ENCODE measurements around the gene BTN3A1. TPM values are rescaled to one million over a fixed set of nuclear protein-coding genes. Genes with fewer than 3 reads are reported as not detected.

BTN3A1 gene
- total and polyA plus RNA-seq, 2 of the 8 experiments (the other 6 are each of a cell fraction or from before 2014, with no cell fraction given): 4.7 to 5.6 TPM

DNA sequence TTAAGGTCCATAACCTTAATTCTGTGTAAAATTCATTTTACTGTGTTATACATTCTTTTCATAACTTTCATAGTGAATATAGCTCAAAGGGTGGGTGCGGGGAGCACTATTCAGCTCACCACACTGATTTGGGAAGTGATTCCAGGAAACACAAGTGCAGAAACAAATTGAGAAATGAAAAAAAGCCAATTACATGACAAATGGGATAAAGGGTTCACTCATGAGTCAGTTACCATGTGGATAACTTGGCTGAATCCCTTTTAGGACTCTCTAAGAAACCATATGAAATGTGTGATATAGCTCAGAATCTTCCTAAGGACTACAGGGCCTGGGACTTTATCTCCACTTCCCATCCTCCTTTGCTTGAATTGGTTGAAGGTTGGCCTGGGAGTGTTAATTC lies 52.6 kb downstream of the BTN3A1 start:
- Histone ChIP-seq H3K36me3 (ENCODE audit: control insufficient read depth in 2 of 4, insufficient read depth in 4 of 4, low read length in 3 of 4) (peaks cover 0 to 4% (median 2%) of the 10 kb centered on the region in 4 experiments; a peak in 2 of 8 replicates), H3K18ac (ENCODE audit: extremely low read depth, low read length) (no peak overlapping the region), H2BK12ac (ENCODE audit: low read depth, low read length) (no peak overlapping the region), H3K4me1 (replicated peaks in 1 of 4; ENCODE audit: control insufficient read depth in 3 of 4, insufficient read depth in 4 of 4, low read length in 3 of 4) (peaks cover 0 to 6% (median 5%) of the 10 kb centered on the region in 4 experiments; a peak in 4 of 7 replicates), H3K9me3 (ENCODE audit: insufficient read depth in 2 of 2, low read depth in 1 of 2, low read length in 1 of 2) (no peaks in the 10 kb centered on the region), H3K4me2 (ENCODE audit: insufficient read depth in 1 of 2, low read depth in 2 of 2, low read length in 2 of 2) (no peak overlapping the region), H2AK5ac (ENCODE audit: low read depth, low read length) (no peak overlapping the region), H4K8ac (ENCODE audit: extremely low read depth, insufficient read depth, low read length) (no peak overlapping the region), H2BK120ac (replicated peaks; ENCODE audit: low read depth, low read length) (no peak overlapping the region), H3K27ac (ENCODE audit: low read depth, low read length) (no peak overlapping the region), H4K20me1 (replicated peaks in 1 of 2; ENCODE audit: control insufficient read depth in 1 of 2, insufficient read depth in 2 of 2, low read length in 2 of 2) (no peaks in the 10 kb centered on the region), H3K4ac (replicated peaks; ENCODE audit: insufficient read length, low read depth, low read length) (no peak overlapping the region), H3K79me1 (ENCODE audit: low read depth, low read length) (no peaks in the 10 kb centered on the region; the same call in 1 of the 2 replicates), H2BK20ac (ENCODE audit: low read length) (no peak overlapping the region), H3K27me3 (replicated peaks in 1 of 4; ENCODE audit: control insufficient read depth in 3 of 4, extremely low read depth in 1 of 4, insufficient read depth in 3 of 4, low read length in 3 of 4) (no peaks in the 10 kb centered on the region), H2BK5ac (ENCODE audit: low read depth, low read length) (no peak overlapping the region), H4K5ac (ENCODE audit: insufficient read length, low read depth, low read length) (no peak overlapping the region), H3K14ac (ENCODE audit: insufficient read length) (no peak overlapping the region), H2AFZ (ENCODE audit: low read length) (no peak overlapping the region), H3K56ac (replicated peaks; ENCODE audit: insufficient read length, low read depth, low read length) (no peak overlapping the region), H3K4me3 (ENCODE audit: extremely low read depth in 1 of 4, insufficient read depth in 2 of 4, low read depth in 3 of 4, low read length in 4 of 4) (no peak overlapping the region), H3K23me2 (ENCODE audit: low read depth, low read length) (no peaks in the 10 kb centered on the region; the same call in 1 of the 2 replicates), H3K79me2 (ENCODE audit: control insufficient read depth in 1 of 2, insufficient read depth in 2 of 2, low read length in 2 of 2) (peaks cover 0 to 10% of the 10 kb centered on the region in 2 experiments; a peak in 2 of 4 replicates), H2BK15ac (ENCODE audit: low read length) (no peak overlapping the region), H3K23ac (ENCODE audit: insufficient read length) (no peak overlapping the region), H3K9ac (replicated peaks in 1 of 4; ENCODE audit: extremely low read depth in 1 of 4, low read depth in 3 of 4, low read length in 3 of 4) (no peak overlapping the region), H4K91ac (replicated peaks; ENCODE audit: insufficient read length, low read length) (no peak overlapping the region)
- POLR2A ChIA-PET (ENCODE audit: partially characterized antibody): interaction anchor here (0.8 to 1.2 kb wide), 2 partner anchors 11 to 20 kb away, joined by 3 to 4 read pairs; no protein-coding TSS in a partner anchor
- DNase-seq (ENCODE audit: low read depth in 1 of 2, low spot score in 2 of 2) (no peak), FAIRE-seq (no peak)
- 95% methylated on average over 1 of the region's 1 CpG; no CpG with 5 or more reads in 1 of the 2 experiments for WGBS, 2 experiments (ENCODE audit: extremely low coverage in 1 of 2, insufficient coverage in 1 of 2, insufficient read length in 1 of 2, insufficient replicate concordance in 2 of 2, low coverage in 1 of 2, low lambda C conversion rate in 2 of 2, missing lambda C conversion rate in 1 of 2)
- CTCF ChIA-PET (ENCODE audit: partially characterized antibody): interaction anchor here (1.4 to 6.4 kb wide), 3 partner anchors 9 to 113 kb away, joined by 4 to 24 read pairs (median 5); no protein-coding TSS in a partner anchor
- TF ChIP-seq, protein P1, sequence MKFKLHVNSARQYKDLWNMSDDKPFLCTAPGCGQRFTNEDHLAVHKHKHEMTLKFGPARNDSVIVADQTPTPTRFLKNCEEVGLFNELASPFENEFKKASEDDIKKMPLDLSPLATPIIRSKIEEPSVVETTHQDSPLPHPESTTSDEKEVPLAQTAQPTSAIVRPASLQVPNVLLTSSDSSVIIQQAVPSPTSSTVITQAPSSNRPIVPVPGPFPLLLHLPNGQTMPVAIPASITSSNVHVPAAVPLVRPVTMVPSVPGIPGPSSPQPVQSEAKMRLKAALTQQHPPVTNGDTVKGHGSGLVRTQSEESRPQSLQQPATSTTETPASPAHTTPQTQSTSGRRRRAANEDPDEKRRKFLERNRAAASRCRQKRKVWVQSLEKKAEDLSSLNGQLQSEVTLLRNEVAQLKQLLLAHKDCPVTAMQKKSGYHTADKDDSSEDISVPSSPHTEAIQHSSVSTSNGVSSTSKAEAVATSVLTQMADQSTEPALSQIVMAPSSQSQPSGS (IDR thresholded peaks at IDR 0.05; ENCODE audit: low read length): no peak
- no peak for TF ChIP-seq TCF12 (IDR thresholded peaks at IDR 0.05; ENCODE audit: low read depth, low read length)
- TF ChIP-seq BRCA1 (IDR thresholded peaks at IDR 0.05; ENCODE audit: low read depth, low read length): no peak
- no peak for TF ChIP-seq PHF8 (conservative IDR thresholded peaks at IDR 0.05; ENCODE audit: low read depth, low read length)
- TF ChIP-seq POU5F1 (IDR thresholded peaks at IDR 0.05; ENCODE audit: low read depth, low read length): no peak
- TF ChIP-seq, protein P2, sequence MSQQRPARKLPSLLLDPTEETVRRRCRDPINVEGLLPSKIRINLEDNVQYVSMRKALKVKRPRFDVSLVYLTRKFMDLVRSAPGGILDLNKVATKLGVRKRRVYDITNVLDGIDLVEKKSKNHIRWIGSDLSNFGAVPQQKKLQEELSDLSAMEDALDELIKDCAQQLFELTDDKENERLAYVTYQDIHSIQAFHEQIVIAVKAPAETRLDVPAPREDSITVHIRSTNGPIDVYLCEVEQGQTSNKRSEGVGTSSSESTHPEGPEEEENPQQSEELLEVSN (IDR thresholded peaks at IDR 0.05): no peak
- no peak for TF ChIP-seq JUN (IDR thresholded peaks at IDR 0.05; ENCODE audit: low read depth, low read length)
- no peak for TF ChIP-seq SIRT6 (IDR thresholded peaks at IDR 0.05; ENCODE audit: low read length)
- TF ChIP-seq TAF7 (optimal IDR thresholded peaks at IDR 0.05; ENCODE audit: borderline replicate concordance, low read depth, low read length): no peak
- no peak for TF ChIP-seq BCL11A (IDR thresholded peaks at IDR 0.05; ENCODE audit: low read depth in 2 of 2, low read length in 2 of 2)
- no peak for TF ChIP-seq FOSL1 (IDR thresholded peaks at IDR 0.05; ENCODE audit: insufficient read depth, low read depth, low read length)
- no peak for TF ChIP-seq TEAD4 (IDR thresholded peaks at IDR 0.05; ENCODE audit: low read depth, low read length)

Data from H1 (cell line).